ENCODE data around the gene BRMS1L. TPM values are rescaled to one million over a fixed set of nuclear protein-coding genes. Genes with fewer than 3 reads are reported as not detected.

Gene BRMS1L
- total and polyA plus RNA-seq, 2 of the 4 experiments (the other 2 are of a cell fraction), result 1.8 to 6.2 TPM

Other genes with a start within 250 kb of the BRMS1L start
- gene RALGAPA1, start 17.0 kb upstream of the BRMS1L start, total RNA-seq (2012; rRNA removed), result 22.5 and 25.6 TPM in 2 replicates
- gene RALGAPA1, start 17.0 kb upstream of the BRMS1L start, polyA plus RNA-seq (2012; rRNA removed), result 3.4 and 5.1 TPM in 2 replicates

All from IMR-90 (cell line).